WTC11 (cell line): Measurements from ENCODE around the gene KIAA0753. TPM values are rescaled to one million over a fixed set of nuclear protein-coding genes. Genes with fewer than 3 reads are reported as not detected.

Experiments
- ATAC-seq: fragments of 200-7000 bp; cut with Tn5 transposase; 2 replicates; pipeline ENCODE4 v1.10.0; 2021; ENCODE audit warnings: mild to moderate bottlenecking, moderate library complexity
- CTCF ChIA-PET: fragments of 300-600 bp; sonication (Branson Sonifier 250); formaldehyde crosslinking; loops from one replicate; lab custom pipeline; 2021; ENCODE audit warnings: antibody characterized with exemption; lab: Charles Lee
- POLR2A ChIA-PET: fragments of 350-600 bp; sonication (Branson Sonifier 250); formaldehyde crosslinking; loops from one replicate; lab custom pipeline; 2021; ENCODE audit warnings: antibody characterized with exemption; lab: Charles Lee
- DNase-seq: peaks from one replicate; pipeline ENCODE4 v3.0.0; 2021; ENCODE audit warnings: low spot score
- H3K27ac Mint-ChIP-seq: 2 replicates; pipeline ENCODE4 v1.8.0; 2021; ENCODE audit warnings: mixed read lengths
- H3K27me3 Mint-ChIP-seq: 2 replicates; pipeline ENCODE4 v1.8.0; 2021; ENCODE audit warnings: low read depth, mild to moderate bottlenecking, moderate library complexity, mixed read lengths
- H3K36me3 Mint-ChIP-seq: 2 replicates; pipeline ENCODE4 v1.8.0; 2021; ENCODE audit warnings: mixed read lengths
- H3K4me1 Mint-ChIP-seq: 2 replicates; pipeline ENCODE4 v1.8.0; 2022; ENCODE audit warnings: mixed read lengths
- H3K4me3 Mint-ChIP-seq: 2 replicates; pipeline ENCODE4 v1.8.0; 2021; ENCODE audit warnings: mild to moderate bottlenecking, moderate library complexity, mixed read lengths
- H3K9me3 Mint-ChIP-seq: 2 replicates; pipeline ENCODE4 v1.8.0; 2021; ENCODE audit warnings: mixed read lengths
- E2F1 ChIP-seq: sonication (generic); formaldehyde crosslinking; IDR thresholded peaks from 2 replicates; pipeline ENCODE4 v1.8.0; 2022; ENCODE audit warnings: mild to moderate bottlenecking, missing genetic modification reagents
- E2F4 ChIP-seq: sonication (generic); formaldehyde crosslinking; IDR thresholded peaks from 2 replicates; pipeline ENCODE4 v1.8.1; 2022; ENCODE audit warnings: low read depth, mild to moderate bottlenecking, moderate library complexity, missing genetic modification reagents, borderline replicate concordance
- GTF2I ChIP-seq: fragments of 250-450 bp; sonication (Bioruptor Pico); conservative IDR thresholded peaks from 2 replicates; pipeline ENCODE4 v1.4.0; 2021; ENCODE audit warnings: mild to moderate bottlenecking
- JAZF1 ChIP-seq: fragments of 250-450 bp; sonication (Bioruptor Pico); IDR thresholded peaks from 2 replicates; pipeline ENCODE4 v1.9.0; 2021; ENCODE audit warnings: moderate library complexity, mild to moderate bottlenecking, inconsistent platforms
- MYBL2 ChIP-seq: sonication (generic); formaldehyde crosslinking; IDR thresholded peaks from 2 replicates; pipeline ENCODE4 v1.8.1; 2023; ENCODE audit warnings: mild to moderate bottlenecking, moderate library complexity, missing genetic modification reagents
- NFATC4 ChIP-seq: fragments of 250-450 bp; sonication (Bioruptor Pico); IDR thresholded peaks from 2 replicates; pipeline ENCODE4 v1.9.0; 2021; ENCODE audit warnings: mild to moderate bottlenecking
- OVOL2 ChIP-seq: fragments of 250-450 bp; sonication (Bioruptor Pico); IDR thresholded peaks from 2 replicates; pipeline ENCODE4 v1.9.0; 2021; ENCODE audit warnings: mild to moderate bottlenecking, borderline replicate concordance
- SOX15 ChIP-seq: fragments of 250-450 bp; sonication (Bioruptor Pico); IDR thresholded peaks from 2 replicates; pipeline ENCODE4 v1.9.0; 2021; ENCODE audit warnings: mild to moderate bottlenecking
- ZNF219 ChIP-seq: sonication (generic); formaldehyde crosslinking; IDR thresholded peaks from 2 replicates; pipeline ENCODE4 v1.8.0; 2023; ENCODE audit warnings: missing genetic modification reagents, mild to moderate bottlenecking, borderline replicate concordance
- ZNF512 ChIP-seq: sonication (generic); formaldehyde crosslinking; IDR thresholded peaks from 2 replicates; pipeline ENCODE4 v1.8.1; 2022; ENCODE audit warnings: missing genetic modification reagents, borderline replicate concordance
- total RNA-seq: library from RNA; stranded (reverse); gene quantifications from 3 replicates; pipeline ENCODE4 v1.2.3, GENCODE V29; 2021
- TF ChIP-seq, protein P1 (sequence below): sonication (generic); formaldehyde crosslinking; IDR thresholded peaks from 2 replicates; pipeline ENCODE4 v1.8.0; 2023; ENCODE audit warnings: missing genetic modification reagents, mild to moderate bottlenecking, borderline replicate concordance
- TF ChIP-seq, protein P2 (sequence below): sonication (generic); formaldehyde crosslinking; IDR thresholded peaks from 2 replicates; pipeline ENCODE4 v1.8.0; 2022; ENCODE audit warnings: mild to moderate bottlenecking, missing genetic modification reagents

Gene KIAA0753
- total RNA-seq, 1 experiment from 2014 or later = 22.8 TPM

GRCh38 chr17:6577686-6578263, 62.7 kb downstream of the KIAA0753 start:
- CTCF ChIA-PET = interaction anchor here (1.2 to 1.7 kb wide), 2 partner anchors 18 to 105 kb away, joined by 3 to 6 read pairs; no protein-coding TSS in a partner anchor

More at GRCh38 chr17:6577686-6578263, 62.7 kb downstream of the KIAA0753 start:
- Mint-ChIP-seq H3K27me3 (no peaks in the 10 kb centered on the region), H3K27ac (peak overlapping the region; percentile 62; the same call in 1 of the 2 replicates), H3K36me3 (peaks cover 26% of the 10 kb centered on the region), H3K4me3 (no peak overlapping the region), H3K9me3 (peaks cover 11% of the 10 kb centered on the region), H3K4me1 (peaks cover 27% of the 10 kb centered on the region)
- POLR2A ChIA-PET = interaction anchor here (0.5 kb wide), 1 partner anchor 1079 kb away, joined by 3 read pairs; no protein-coding TSS in a partner anchor
- TF ChIP-seq, protein P1, sequence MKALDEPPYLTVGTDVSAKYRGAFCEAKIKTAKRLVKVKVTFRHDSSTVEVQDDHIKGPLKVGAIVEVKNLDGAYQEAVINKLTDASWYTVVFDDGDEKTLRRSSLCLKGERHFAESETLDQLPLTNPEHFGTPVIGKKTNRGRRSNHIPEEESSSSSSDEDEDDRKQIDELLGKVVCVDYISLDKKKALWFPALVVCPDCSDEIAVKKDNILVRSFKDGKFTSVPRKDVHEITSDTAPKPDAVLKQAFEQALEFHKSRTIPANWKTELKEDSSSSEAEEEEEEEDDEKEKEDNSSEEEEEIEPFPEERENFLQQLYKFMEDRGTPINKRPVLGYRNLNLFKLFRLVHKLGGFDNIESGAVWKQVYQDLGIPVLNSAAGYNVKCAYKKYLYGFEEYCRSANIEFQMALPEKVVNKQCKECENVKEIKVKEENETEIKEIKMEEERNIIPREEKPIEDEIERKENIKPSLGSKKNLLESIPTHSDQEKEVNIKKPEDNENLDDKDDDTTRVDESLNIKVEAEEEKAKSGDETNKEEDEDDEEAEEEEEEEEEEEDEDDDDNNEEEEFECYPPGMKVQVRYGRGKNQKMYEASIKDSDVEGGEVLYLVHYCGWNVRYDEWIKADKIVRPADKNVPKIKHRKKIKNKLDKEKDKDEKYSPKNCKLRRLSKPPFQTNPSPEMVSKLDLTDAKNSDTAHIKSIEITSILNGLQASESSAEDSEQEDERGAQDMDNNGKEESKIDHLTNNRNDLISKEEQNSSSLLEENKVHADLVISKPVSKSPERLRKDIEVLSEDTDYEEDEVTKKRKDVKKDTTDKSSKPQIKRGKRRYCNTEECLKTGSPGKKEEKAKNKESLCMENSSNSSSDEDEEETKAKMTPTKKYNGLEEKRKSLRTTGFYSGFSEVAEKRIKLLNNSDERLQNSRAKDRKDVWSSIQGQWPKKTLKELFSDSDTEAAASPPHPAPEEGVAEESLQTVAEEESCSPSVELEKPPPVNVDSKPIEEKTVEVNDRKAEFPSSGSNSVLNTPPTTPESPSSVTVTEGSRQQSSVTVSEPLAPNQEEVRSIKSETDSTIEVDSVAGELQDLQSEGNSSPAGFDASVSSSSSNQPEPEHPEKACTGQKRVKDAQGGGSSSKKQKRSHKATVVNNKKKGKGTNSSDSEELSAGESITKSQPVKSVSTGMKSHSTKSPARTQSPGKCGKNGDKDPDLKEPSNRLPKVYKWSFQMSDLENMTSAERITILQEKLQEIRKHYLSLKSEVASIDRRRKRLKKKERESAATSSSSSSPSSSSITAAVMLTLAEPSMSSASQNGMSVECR = no peak
- TF ChIP-seq E2F1 (CRISPR knock-in tag) (no peak), OVOL2 (CRISPR knock-in tag) (no peak), GTF2I (CRISPR knock-in tag) (no peak), ZNF219 (no peak), NFATC4 (no peak), JAZF1 (CRISPR knock-in tag) (no peak), E2F4 (CRISPR knock-in tag) (no peak), MYBL2 (CRISPR knock-in tag) (no peak), ZNF512 (CRISPR knock-in tag) (no peak), SOX15 (CRISPR knock-in tag) (no peak)
- TF ChIP-seq, protein P2, sequence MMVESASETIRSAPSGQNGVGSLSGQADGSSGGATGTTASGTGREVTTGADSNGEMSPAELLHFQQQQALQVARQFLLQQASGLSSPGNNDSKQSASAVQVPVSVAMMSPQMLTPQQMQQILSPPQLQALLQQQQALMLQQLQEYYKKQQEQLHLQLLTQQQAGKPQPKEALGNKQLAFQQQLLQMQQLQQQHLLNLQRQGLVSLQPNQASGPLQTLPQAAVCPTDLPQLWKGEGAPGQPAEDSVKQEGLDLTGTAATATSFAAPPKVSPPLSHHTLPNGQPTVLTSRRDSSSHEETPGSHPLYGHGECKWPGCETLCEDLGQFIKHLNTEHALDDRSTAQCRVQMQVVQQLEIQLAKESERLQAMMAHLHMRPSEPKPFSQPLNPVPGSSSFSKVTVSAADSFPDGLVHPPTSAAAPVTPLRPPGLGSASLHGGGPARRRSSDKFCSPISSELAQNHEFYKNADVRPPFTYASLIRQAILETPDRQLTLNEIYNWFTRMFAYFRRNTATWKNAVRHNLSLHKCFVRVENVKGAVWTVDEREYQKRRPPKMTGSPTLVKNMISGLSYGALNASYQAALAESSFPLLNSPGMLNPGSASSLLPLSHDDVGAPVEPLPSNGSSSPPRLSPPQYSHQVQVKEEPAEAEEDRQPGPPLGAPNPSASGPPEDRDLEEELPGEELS (CRISPR knock-in tag) = no peak
- ATAC-seq (peak; percentile 62), DNase-seq (no peak)
